ENCODE results near the gene MYRFL.

DNA sequence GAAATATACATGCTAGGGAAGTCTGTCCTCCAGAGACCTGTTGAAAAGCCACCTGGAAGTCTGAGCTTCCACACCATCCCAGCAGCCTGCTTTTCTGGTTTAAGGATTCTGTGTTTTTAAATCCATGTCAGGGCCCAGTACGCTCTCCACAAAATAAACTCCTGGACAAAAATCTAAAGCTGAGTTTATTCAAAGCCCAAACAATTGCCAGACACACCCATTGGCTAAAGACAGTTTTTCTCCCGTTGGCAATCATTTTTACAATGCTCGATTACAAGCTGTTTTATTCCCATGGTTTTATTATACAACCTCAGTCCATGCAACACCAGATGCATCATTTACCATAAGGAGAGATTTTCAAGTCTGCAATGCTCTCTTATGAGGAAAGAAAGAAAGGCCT lies 94.5 kb downstream of the MYRFL start:
- TF ChIP-seq, protein P1, sequence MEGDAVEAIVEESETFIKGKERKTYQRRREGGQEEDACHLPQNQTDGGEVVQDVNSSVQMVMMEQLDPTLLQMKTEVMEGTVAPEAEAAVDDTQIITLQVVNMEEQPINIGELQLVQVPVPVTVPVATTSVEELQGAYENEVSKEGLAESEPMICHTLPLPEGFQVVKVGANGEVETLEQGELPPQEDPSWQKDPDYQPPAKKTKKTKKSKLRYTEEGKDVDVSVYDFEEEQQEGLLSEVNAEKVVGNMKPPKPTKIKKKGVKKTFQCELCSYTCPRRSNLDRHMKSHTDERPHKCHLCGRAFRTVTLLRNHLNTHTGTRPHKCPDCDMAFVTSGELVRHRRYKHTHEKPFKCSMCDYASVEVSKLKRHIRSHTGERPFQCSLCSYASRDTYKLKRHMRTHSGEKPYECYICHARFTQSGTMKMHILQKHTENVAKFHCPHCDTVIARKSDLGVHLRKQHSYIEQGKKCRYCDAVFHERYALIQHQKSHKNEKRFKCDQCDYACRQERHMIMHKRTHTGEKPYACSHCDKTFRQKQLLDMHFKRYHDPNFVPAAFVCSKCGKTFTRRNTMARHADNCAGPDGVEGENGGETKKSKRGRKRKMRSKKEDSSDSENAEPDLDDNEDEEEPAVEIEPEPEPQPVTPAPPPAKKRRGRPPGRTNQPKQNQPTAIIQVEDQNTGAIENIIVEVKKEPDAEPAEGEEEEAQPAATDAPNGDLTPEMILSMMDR (IDR thresholded peaks at IDR 0.05; ENCODE audit: low read length): no peak
- TF ChIP-seq EZH2 (IDR thresholded peaks at IDR 0.05; ENCODE audit: borderline replicate concordance, low read length): no peak

Measured in OCI-LY1 (cell line).